Neural progenitor cell (in vitro differentiated cells): ENCODE results near the gene LTBP2.

Source experiments
- CTCF ChIP-seq: fragments of 200-600 bp; sonication (generic); IDR thresholded peaks from 2 replicates; pipeline ENCODE4 v1.5.1; 2017; ENCODE audit warnings: antibody characterized with exemption, mild to moderate bottlenecking
- EZH2 ChIP-seq: fragments of 200-600 bp; sonication (generic); IDR thresholded peaks from 2 replicates; pipeline ENCODE4 v1.6.1; 2017; ENCODE audit warnings: antibody characterized with exemption, mild to moderate bottlenecking, moderate library complexity
- EZH2phosphoT487 ChIP-seq: fragments of 200-600 bp; sonication (generic); IDR thresholded peaks from 2 replicates; pipeline ENCODE4 v1.6.1; 2017; ENCODE audit warnings: antibody characterized with exemption

DNA sequence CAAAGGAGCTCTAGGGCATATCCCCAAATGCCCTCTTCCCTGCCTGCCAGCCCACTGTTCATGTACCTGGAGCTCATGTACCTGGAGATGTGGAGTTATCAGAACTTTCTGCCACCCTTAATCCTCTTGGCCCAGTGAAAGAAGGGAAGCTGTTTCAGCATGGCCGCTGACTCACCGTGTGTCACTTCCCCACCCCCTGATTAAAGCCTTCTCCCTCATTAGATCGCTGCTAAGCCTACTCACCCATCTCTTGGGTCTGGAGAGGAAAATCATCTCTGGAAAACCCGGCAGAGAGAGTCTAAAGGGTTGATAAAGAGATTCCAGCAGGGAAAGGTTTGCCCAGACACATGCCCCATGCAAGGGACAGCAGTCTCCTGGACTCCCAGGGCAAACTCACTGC lies 4.5 kb upstream of the LTBP2 start:
- no peak for TF ChIP-seq EZH2
- TF ChIP-seq CTCF, result no peak
- no peak for TF ChIP-seq EZH2phosphoT487
